MCF 10A (cell line): ENCODE results near the gene KCTD2. TPM values are rescaled to one million over a fixed set of nuclear protein-coding genes. Genes with fewer than 3 reads are reported as not detected.
"Not testable (repeated sequence)": the region's sequence is repeated elsewhere in the genome, so short reads cannot be mapped to it uniquely, and the experiment has no call there.

Source experiments
- BruUV-seq: library from RNA; stranded (reverse); fragments of 400-500 nt; replicated peaks from 2 replicates; lab custom pipeline; 2021; lab: Mats Ljungman, UMichigan
- CTCF ChIA-PET: fragments of 300-600 bp; sonication (Branson Sonifier 250); formaldehyde crosslinking; extraction: SDS; loops from one replicate; lab custom pipeline; 2021; ENCODE audit warnings: antibody characterized with exemption, inconsistent platforms; lab: Yijun Ruan, JAX
- POLR2A ChIA-PET: fragments of 300-600, 350-650 bp; sonication (Branson Sonifier 250); formaldehyde crosslinking; extraction: SDS; loops from one replicate; lab custom pipeline; 2020; ENCODE audit warnings: antibody characterized with exemption, inconsistent platforms; lab: Yijun Ruan, JAX
- DNase-seq: peaks from one replicate; pipeline ENCODE4 v3.0.0-alpha.2; 2018; ENCODE audit not compliant: unreplicated experiment
- H3K27ac Mint-ChIP-seq: one replicate; pipeline ENCODE4 v1.8.0; 2022; ENCODE audit warnings: mild to moderate bottlenecking, low read depth, mixed read lengths; ENCODE audit not compliant: unreplicated experiment
- H3K27me3 Mint-ChIP-seq: one replicate; pipeline ENCODE4 v1.8.0; 2022; ENCODE audit warnings: mixed read lengths; ENCODE audit not compliant: insufficient read depth, unreplicated experiment
- H3K36me3 Mint-ChIP-seq: one replicate; pipeline ENCODE4 v1.8.0; 2022; ENCODE audit warnings: mild to moderate bottlenecking, moderate library complexity, mixed read lengths; ENCODE audit not compliant: insufficient read depth, unreplicated experiment
- H3K4me1 Mint-ChIP-seq: one replicate; pipeline ENCODE4 v1.8.0; 2022; ENCODE audit warnings: mixed read lengths; ENCODE audit not compliant: insufficient read depth, unreplicated experiment
- H3K4me3 Mint-ChIP-seq: one replicate; pipeline ENCODE4 v1.8.0; 2022; ENCODE audit warnings: mild to moderate bottlenecking, moderate library complexity, mixed read lengths; ENCODE audit not compliant: unreplicated experiment
- H3K9me3 Mint-ChIP-seq: one replicate; pipeline ENCODE4 v1.8.0; 2022; ENCODE audit warnings: mixed read lengths; ENCODE audit not compliant: unreplicated experiment
- CTCF ChIP-seq: fragments of 200-600 bp; IDR thresholded peaks from one replicate; pipeline ENCODE4 v1.8.0; 2022; ENCODE audit warnings: antibody characterized with exemption, mild to moderate bottlenecking; ENCODE audit not compliant: unreplicated experiment
- intact Hi-C: fragments of 100-400 bp; cut with micrococcal nuclease; formaldehyde crosslinking; loops from 2 replicates; pipeline ENCODE4 v1.14.1; 2022
- total RNA-seq: library from RNA; stranded (reverse); gene quantifications from 2 replicates; pipeline ENCODE4 v1.2.3, GENCODE V29; 2022

Gene KCTD2
- total RNA-seq, 1 experiment from 2014 or later = 11.9 TPM

GRCh38 chr17:75041656-75042280 is 5.3 kb upstream of the KCTD2 start:
- Mint-ChIP-seq H3K4me1 (no peaks in the 10 kb centered on the region), H3K27ac (no peak overlapping the region), H3K36me3 (peaks cover 67% of the 10 kb centered on the region), H3K9me3 (no peaks in the 10 kb centered on the region), H3K4me3 (no peak overlapping the region), H3K27me3 (no peaks in the 10 kb centered on the region)
- POLR2A ChIA-PET = interaction anchor here (0.6 to 1.9 kb wide), 7 partner anchors 8 to 164 kb away, joined by 3 to 4 read pairs (median 3); partner anchors contain the start of gene NUP85
- BruUV-seq = no TSS peak
- intact Hi-C loops = no loop called here
- TF ChIP-seq CTCF = no peak
- no peak for DNase-seq
- CTCF ChIA-PET = interaction anchor here (0.6 to 1.5 kb wide), 4 partner anchors 32 to 84 kb away, joined by 3 to 5 read pairs (median 4); no protein-coding TSS in a partner anchor

- intact Hi-C loops, H3K9me3 Mint-ChIP-seq, H3K27ac Mint-ChIP-seq, H3K4me1 Mint-ChIP-seq, POLR2A ChIA-PET, H3K4me3 Mint-ChIP-seq, H3K27me3 Mint-ChIP-seq, BruUV-seq, DNase-seq: not testable (repeated sequence)
- H3K36me3 Mint-ChIP-seq = peaks cover 50% of the 10 kb centered on the region
- CTCF ChIA-PET = interaction anchor here (0.9 kb wide), 1 partner anchor 82 kb away, joined by 3 read pairs; no protein-coding TSS in a partner anchor
These were observed 3.2 kb upstream of the KCTD2 start for GRCh38 chr17:75043789-75044188.

- TF ChIP-seq CTCF = no peak
- H3K9me3 Mint-ChIP-seq = no peaks in the 10 kb centered on the region
- DNase-seq = no peak
- peaks cover 13% of the 10 kb centered on the region for H3K4me1 Mint-ChIP-seq
- H3K27me3 Mint-ChIP-seq = no peaks in the 10 kb centered on the region
- H3K4me3 Mint-ChIP-seq = peak overlapping the region; percentile 53
- intact Hi-C loops = no loop called here
- no peak overlapping the region for H3K27ac Mint-ChIP-seq
- POLR2A ChIA-PET = interaction anchor here (1.0 kb wide), 1 partner anchor 9 kb away, joined by 4 read pairs; no protein-coding TSS in a partner anchor
- CTCF ChIA-PET = interaction anchor here (0.6 to 0.7 kb wide), 2 partner anchors 43 to 51 kb away, joined by 3 read pairs; no protein-coding TSS in a partner anchor
- BruUV-seq = no TSS peak
- peaks cover 49% of the 10 kb centered on the region for H3K36me3 Mint-ChIP-seq
These were observed 2.3 kb upstream of the KCTD2 start for GRCh38 chr17:75044716-75045115.

GRCh38 chr17:75045946-75046406 is 1.0 kb upstream of the KCTD2 start:
- Mint-ChIP-seq H3K4me1 (peaks cover 13% of the 10 kb centered on the region), H3K36me3 (peaks cover 49% of the 10 kb centered on the region), H3K27ac (peak overlapping the region; percentile 95), H3K4me3 (peak overlapping the region; percentile 98)
- BruUV-seq, H3K9me3 Mint-ChIP-seq, DNase-seq, CTCF ChIA-PET, H3K27me3 Mint-ChIP-seq: not testable (repeated sequence)
- POLR2A ChIA-PET = interaction anchor here (0.7 to 4.9 kb wide), 15 partner anchors 8 to 323 kb away, joined by 3 to 63 read pairs (median 7); partner anchors contain the start of genes CDR2L, FDXR, JPT1 and MRPL58
- intact Hi-C loops = loop anchor here (1.0 to 2.0 kb wide), 2 partner anchors 11 to 85 kb away; no protein-coding TSS in a partner anchor
